Left lung (tissue), 10 donors: ENCODE results near the gene TBC1D10A. TPM values are rescaled to one million over a fixed set of nuclear protein-coding genes. Genes with fewer than 3 reads are reported as not detected.
A peak's percentile ranks its signal among the peaks of the same experiment; 100 is the strongest.

Experiments
- ATAC-seq: fragments of 200-7000 bp; cut with Tn5 transposase; one replicate; pipeline ENCODE4 v1.9.1; 2020; ENCODE audit warnings: moderate library complexity
- DNase-seq, 4 donors: peaks; one replicate each; pipeline ENCODE4 v3.0.0-alpha.2; 2013 to 2020
- H3K27ac ChIP-seq, 2 donors: fragments of 200-600 bp; sonication (generic) in 1 of 2; one replicate each; pipeline versions ENCODE4 v1.5.0 to v1.8.0; 2020 to 2021
- H3K27me3 ChIP-seq, 2 donors: fragments of 200-600 bp; sonication (generic) in 1 of 2; one replicate each; pipeline versions ENCODE4 v1.5.0 to v1.8.0; 2020 to 2021
- H3K36me3 ChIP-seq, 2 donors: fragments of 200-600 bp; sonication (generic) in 1 of 2; one replicate each; pipeline versions ENCODE4 v1.5.0 to v1.8.0; 2020 to 2021
- H3K4me1 ChIP-seq, 2 donors: fragments of 200-600 bp; one replicate each; pipeline ENCODE4 v1.8.0; 2021
- H3K4me3 ChIP-seq, 2 donors: fragments of 200-600 bp; sonication (generic) in 1 of 2; one replicate each; pipeline versions ENCODE4 v1.5.0 to v1.8.0; 2020 to 2021; ENCODE audit warnings: mild to moderate bottlenecking in 1 of 2
- H3K9me3 ChIP-seq, 2 donors: fragments of 200-600 bp; sonication (generic) in 1 of 2; one replicate each; pipeline versions ENCODE4 v1.5.0 to v1.8.0; 2020 to 2021
- CTCF ChIP-seq, 2 donors: fragments of 200-600 bp; sonication (generic) in 1 of 2; IDR thresholded peaks; one replicate each; pipeline versions ENCODE4 v1.5.0 to v1.8.0; 2021; ENCODE audit warnings: antibody characterized with exemption in 2 of 2
- intact Hi-C, 2 donors: fragments of 100-400 bp; cut with DNase I; formaldehyde crosslinking; loops; one replicate each; pipeline versions ENCODE4 v1.11.2 to v1.14.2; 2022
- polyA plus RNA-seq, 6 donors: library from polyadenylated mRNA; unstranded; fragments of 120-200 nt; gene quantifications; one replicate each; pipeline ENCODE4 v1.2.1, GENCODE V29; 2013; ENCODE audit not compliant: insufficient read length in 6 of 6
- total RNA-seq, 2 donors: library from RNA; stranded (reverse); fragmentation: NEBNext Ultra II Directional; extraction: Animal tissue kit (Norgen Biotek cat#: 25700); gene quantifications; one replicate each; pipeline ENCODE4 v1.2.1, GENCODE V29; 2021
- donor health status: DM: no; HTN: yes; CAD: no.
- donor health status: DM: no; HTN: no; CAD: no.

TBC1D10A gene
- total and polyA plus RNA-seq, 8 donors: 15.4 to 25.4 (median 18.2) TPM

GRCh38 chr22:30250039-30250565 lies 76.6 kb downstream of the TBC1D10A start:
- no peak for TF ChIP-seq CTCF (IDR thresholded peaks at IDR 0.05)
- no peak for ATAC-seq
- intact Hi-C loops: no loop called here
- H3K27ac ChIP-seq: no peak overlapping the region
- H3K36me3 ChIP-seq: no peaks in the 10 kb centered on the region
- no peak for DNase-seq
- peaks cover 11 to 75% of the 10 kb centered on the region in 2 donors for H3K4me1 ChIP-seq
- no peaks in the 10 kb centered on the region for H3K9me3 ChIP-seq
- H3K27me3 ChIP-seq: peaks cover 0 to 41% of the 10 kb centered on the region in 2 donors
- H3K4me3 ChIP-seq: no peak overlapping the region

DNA sequence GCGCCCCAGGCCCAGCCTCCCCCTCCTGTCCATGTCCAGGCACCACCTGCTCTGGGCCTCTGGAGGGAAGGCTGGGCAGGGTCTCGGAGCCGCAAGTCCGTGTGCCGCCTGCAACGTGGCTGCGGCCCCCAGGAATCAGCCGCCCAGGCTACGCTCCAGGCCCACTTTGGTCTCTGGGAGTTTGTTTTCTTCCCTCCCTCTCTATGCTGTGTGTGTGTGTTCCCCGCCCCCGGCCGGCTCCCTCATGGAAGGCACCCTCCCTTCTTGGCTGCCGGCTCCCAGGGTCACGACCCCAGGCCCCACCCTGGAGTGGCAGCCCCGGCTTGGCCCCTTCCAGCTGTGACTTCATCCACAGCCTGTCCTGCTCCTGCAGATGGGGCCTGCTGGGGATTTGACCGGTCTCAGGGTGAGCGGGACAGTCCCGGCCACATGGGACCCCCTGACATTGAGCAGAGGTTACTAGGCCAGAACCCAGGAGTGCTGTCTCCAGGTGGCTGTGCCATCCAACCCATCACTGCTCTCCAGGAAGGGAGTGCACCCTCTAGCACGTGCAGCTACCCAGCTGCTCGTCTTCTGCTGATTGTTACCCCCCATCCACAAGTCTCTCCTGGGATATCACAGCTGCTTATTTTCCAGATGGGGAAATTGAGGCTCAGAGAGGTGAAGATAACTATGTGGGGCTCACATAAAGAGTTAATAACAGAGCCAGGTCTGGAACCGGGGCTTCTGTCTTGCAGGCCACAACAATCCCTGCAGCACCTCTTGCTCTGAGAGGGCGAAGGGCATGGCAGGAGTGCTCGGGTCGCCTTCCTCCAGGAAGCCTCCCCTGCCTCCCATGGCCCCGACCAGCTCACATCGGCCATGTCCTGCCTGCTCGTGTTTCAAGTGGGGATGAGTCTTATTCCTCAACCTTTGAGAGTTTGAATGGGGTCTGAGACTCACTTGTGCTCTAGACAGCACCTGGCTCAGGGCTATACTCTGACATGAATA lies 77.4 kb downstream of the TBC1D10A start:
- Histone ChIP-seq H3K27ac (no peak overlapping the region), H3K36me3 (no peaks in the 10 kb centered on the region), H3K4me3 (no peak overlapping the region), H3K4me1 (peaks cover 11 to 75% of the 10 kb centered on the region in 2 donors), H3K27me3 (peaks cover 0 to 48% of the 10 kb centered on the region in 2 donors), H3K9me3 (no peaks in the 10 kb centered on the region)
- peak in 2 of 4 donors; percentile 65 to 78 for DNase-seq
- no peak for ATAC-seq
- TF ChIP-seq CTCF (IDR thresholded peaks at IDR 0.05): no peak
- intact Hi-C loops: no loop called here

GRCh38 chr22:30248484-30248883 lies 78.3 kb downstream of the TBC1D10A start:
- TF ChIP-seq CTCF (IDR thresholded peaks at IDR 0.05): no peak
- intact Hi-C loops: no loop called here
- Histone ChIP-seq H3K9me3 (no peaks in the 10 kb centered on the region), H3K4me3 (no peak overlapping the region), H3K27me3 (peaks cover 0 to 54% of the 10 kb centered on the region in 2 donors), H3K4me1 (peaks cover 10 to 67% of the 10 kb centered on the region in 2 donors), H3K27ac (no peak overlapping the region), H3K36me3 (no peaks in the 10 kb centered on the region)
- no peak for ATAC-seq
- DNase-seq: peak in 1 of 4 donors; percentile 36

DNA sequence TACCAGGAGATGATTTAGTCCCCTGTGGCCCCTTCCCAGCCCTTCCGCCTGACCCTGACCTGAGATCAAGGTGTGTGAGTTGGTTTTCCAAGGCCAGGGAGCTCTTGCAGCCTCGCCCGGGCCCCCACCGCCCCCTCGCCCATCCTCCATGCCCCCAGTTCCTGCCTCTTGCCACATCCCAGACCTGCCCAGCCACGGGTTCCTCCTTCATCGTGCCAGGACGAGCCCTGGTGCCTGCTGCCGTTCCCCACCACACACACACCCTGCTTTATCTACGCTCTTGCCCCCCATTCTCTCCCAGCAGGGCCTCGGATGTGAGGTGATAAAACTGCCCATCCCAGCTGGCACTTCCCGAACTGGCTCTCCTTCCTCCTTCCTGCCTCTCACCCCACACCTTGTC lies 78.8 kb downstream of the TBC1D10A start:
- Histone ChIP-seq H3K9me3 (no peaks in the 10 kb centered on the region), H3K4me1 (peaks cover 8 to 62% of the 10 kb centered on the region in 2 donors), H3K27me3 (peaks cover 0 to 54% of the 10 kb centered on the region in 2 donors), H3K36me3 (no peaks in the 10 kb centered on the region), H3K4me3 (no peak overlapping the region), H3K27ac (no peak overlapping the region)
- no peak for ATAC-seq
- no peak for TF ChIP-seq CTCF (IDR thresholded peaks at IDR 0.05)
- intact Hi-C loops: no loop called here
- DNase-seq: peak in 1 of 4 donors; percentile 54

GRCh38 chr22:30247561-30247960 lies 79.2 kb downstream of the TBC1D10A start:
- intact Hi-C loops: no loop called here
- Histone ChIP-seq H3K9me3 (no peaks in the 10 kb centered on the region), H3K27me3 (peaks cover 0 to 54% of the 10 kb centered on the region in 2 donors), H3K4me3 (peak overlapping the region in 1 of 2 donors; percentile 47), H3K4me1 (peaks cover 8 to 58% of the 10 kb centered on the region in 2 donors), H3K27ac (no peak overlapping the region), H3K36me3 (no peaks in the 10 kb centered on the region)
- no peak for DNase-seq
- no peak for ATAC-seq
- TF ChIP-seq CTCF (IDR thresholded peaks at IDR 0.05): no peak
